ENCODE results near the gene PSMC3IP. TPM values are rescaled to one million over a fixed set of nuclear protein-coding genes. Genes with fewer than 3 reads are reported as not detected.

The PSMC3IP gene
- total RNA-seq, 1 experiment from 2014 or later: 25.2 TPM

DNA sequence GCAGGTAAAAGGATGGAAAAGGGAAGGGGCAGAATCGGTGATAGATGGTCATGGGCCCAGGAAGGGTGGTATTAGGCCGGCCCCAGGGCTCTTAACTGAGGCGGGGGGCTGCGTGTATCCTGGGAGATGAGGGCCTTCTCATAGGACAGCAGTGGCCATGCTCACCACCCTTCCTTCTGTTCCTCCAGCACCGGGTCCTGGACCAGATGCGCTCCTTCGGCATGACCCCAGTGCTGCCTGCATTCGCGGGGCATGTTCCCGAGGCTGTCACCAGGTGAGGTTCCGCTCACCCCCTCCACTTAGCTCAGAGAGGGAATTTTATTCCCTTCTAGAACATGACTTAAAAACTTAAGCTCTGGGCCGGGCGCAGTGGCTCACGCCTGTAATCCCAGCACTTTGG lies 39.0 kb downstream of the PSMC3IP start:
- ChIA-PET CTCF (no interaction called here), POLR2A (no interaction called here)
- no peaks in the 10 kb centered on the region for H3K27me3 ChIP-seq (replicated peaks; ENCODE audit: control insufficient read depth, insufficient read depth, low read length)
- Mint-ChIP-seq H3K9me3 (ENCODE audit: unreplicated experiment) (no peaks in the 10 kb centered on the region), H3K36me3 (ENCODE audit: insufficient read depth, unreplicated experiment) (peaks cover 23% of the 10 kb centered on the region), H3K27me3 (ENCODE audit: insufficient read depth, unreplicated experiment) (no peaks in the 10 kb centered on the region), H3K4me1 (ENCODE audit: low read depth, unreplicated experiment) (peaks cover 27% of the 10 kb centered on the region), H3K27ac (ENCODE audit: unreplicated experiment) (peak overlapping the region; percentile 12), H3K4me3 (ENCODE audit: unreplicated experiment) (no peak overlapping the region)
- intact Hi-C loops (cut with micrococcal nuclease; ENCODE audit: unreplicated experiment): no loop called here
- TF ChIP-seq, protein P1, sequence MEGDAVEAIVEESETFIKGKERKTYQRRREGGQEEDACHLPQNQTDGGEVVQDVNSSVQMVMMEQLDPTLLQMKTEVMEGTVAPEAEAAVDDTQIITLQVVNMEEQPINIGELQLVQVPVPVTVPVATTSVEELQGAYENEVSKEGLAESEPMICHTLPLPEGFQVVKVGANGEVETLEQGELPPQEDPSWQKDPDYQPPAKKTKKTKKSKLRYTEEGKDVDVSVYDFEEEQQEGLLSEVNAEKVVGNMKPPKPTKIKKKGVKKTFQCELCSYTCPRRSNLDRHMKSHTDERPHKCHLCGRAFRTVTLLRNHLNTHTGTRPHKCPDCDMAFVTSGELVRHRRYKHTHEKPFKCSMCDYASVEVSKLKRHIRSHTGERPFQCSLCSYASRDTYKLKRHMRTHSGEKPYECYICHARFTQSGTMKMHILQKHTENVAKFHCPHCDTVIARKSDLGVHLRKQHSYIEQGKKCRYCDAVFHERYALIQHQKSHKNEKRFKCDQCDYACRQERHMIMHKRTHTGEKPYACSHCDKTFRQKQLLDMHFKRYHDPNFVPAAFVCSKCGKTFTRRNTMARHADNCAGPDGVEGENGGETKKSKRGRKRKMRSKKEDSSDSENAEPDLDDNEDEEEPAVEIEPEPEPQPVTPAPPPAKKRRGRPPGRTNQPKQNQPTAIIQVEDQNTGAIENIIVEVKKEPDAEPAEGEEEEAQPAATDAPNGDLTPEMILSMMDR (IDR thresholded peaks at IDR 0.05; ENCODE audit: insufficient read depth in 1 of 2, low read depth in 1 of 2, low read length in 1 of 2, severe bottlenecking in 1 of 2, unreplicated experiment in 1 of 2): no peak
- H3K36me3 ChIP-seq (ENCODE audit: control insufficient read depth, insufficient read depth, low read length): peaks cover 1% of the 10 kb centered on the region; the same call in 1 of the 2 replicates
- H3K9me3 ChIP-seq: no peaks in the 10 kb centered on the region
- no peak overlapping the region for H3K4me3 ChIP-seq (ENCODE audit: low read depth, low read length)
- DNase-seq: no peak
- BruUV-seq (replicated peaks): no TSS peak
- H3K4me1 ChIP-seq: peaks cover 36% of the 10 kb centered on the region

DNA sequence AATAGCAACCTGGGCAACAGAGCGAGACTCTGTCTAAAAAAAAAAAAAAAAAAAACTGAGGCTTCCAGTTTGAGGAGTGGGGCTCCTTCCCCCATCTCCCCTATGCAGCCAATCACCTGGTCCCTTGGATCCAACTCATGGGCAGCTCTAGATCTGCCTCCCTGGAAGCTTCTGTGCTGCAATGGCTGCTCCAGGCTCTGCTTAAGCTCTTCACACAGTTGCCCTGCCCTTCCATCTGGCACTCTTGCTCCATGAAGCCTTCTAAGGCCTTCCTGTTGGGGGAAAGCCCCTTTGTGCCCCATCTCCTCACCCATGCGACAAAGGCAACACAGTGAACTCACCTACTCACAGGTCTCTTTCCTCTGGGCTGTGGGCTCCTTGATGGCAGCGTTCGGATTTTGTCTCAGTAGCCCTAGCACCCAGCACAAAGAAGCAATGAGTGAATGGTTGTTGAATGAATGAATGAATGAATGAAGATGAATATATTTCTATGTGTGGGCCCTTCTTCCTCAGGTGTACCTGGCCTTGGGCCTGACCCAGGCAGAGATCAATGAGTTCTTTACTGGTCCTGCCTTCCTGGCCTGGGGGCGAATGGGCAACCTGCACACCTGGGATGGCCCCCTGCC lies 39.6 kb downstream of the PSMC3IP start:
- Mint-ChIP-seq H3K9me3 (ENCODE audit: unreplicated experiment) (no peaks in the 10 kb centered on the region), H3K4me3 (ENCODE audit: unreplicated experiment) (peak overlapping the region; percentile 42), H3K27ac (ENCODE audit: unreplicated experiment) (peak overlapping the region; percentile 12), H3K36me3 (ENCODE audit: insufficient read depth, unreplicated experiment) (peaks cover 17% of the 10 kb centered on the region), H3K27me3 (ENCODE audit: insufficient read depth, unreplicated experiment) (no peaks in the 10 kb centered on the region), H3K4me1 (ENCODE audit: low read depth, unreplicated experiment) (peaks cover 32% of the 10 kb centered on the region)
- TF ChIP-seq, protein P1 (IDR thresholded peaks at IDR 0.05; ENCODE audit: insufficient read depth in 1 of 2, low read depth in 1 of 2, low read length in 1 of 2, severe bottlenecking in 1 of 2, unreplicated experiment in 1 of 2): no peak
- peaks cover 36% of the 10 kb centered on the region for H3K4me1 ChIP-seq
- POLR2A ChIA-PET: no interaction called here
- no peaks in the 10 kb centered on the region for H3K27me3 ChIP-seq (replicated peaks; ENCODE audit: control insufficient read depth, insufficient read depth, low read length)
- no peak overlapping the region for H3K4me3 ChIP-seq (ENCODE audit: low read depth, low read length)
- CTCF ChIA-PET: no interaction called here
- DNase-seq: no peak
- intact Hi-C loops (cut with micrococcal nuclease; ENCODE audit: unreplicated experiment): no loop called here
- H3K36me3 ChIP-seq (ENCODE audit: control insufficient read depth, insufficient read depth, low read length): no peaks in the 10 kb centered on the region
- TSS peak; percentile 16 for BruUV-seq (replicated peaks)
- H3K9me3 ChIP-seq: no peaks in the 10 kb centered on the region

DNA sequence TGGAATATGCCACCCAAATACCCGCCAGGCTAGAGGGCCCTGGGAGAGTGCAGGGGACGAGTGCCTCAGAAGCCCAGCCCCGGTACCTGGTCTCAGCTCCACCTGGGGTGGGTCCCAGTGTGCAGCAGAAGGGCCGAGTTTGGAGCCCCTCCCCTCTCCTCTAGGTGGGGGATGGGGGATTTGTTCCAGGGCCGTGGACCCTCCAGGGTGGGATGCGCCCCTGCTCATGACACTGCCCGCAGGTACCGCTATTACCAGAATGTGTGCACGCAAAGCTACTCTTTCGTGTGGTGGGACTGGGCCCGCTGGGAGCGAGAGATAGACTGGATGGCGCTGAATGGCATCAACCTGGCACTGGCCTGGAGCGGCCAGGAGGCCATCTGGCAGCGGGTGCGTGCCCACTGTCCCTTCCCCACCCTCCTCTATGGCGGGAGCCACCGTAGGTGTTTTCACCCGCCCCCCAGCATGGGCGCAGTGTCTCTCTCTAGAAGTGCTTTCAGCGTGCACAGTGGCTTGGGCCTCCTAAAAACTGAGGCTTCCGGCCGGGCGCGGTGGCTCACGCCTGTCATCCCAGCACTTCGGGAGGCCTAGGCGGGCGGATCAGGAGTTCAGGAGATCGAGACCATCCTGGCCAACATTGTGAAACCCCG lies 40.2 kb downstream of the PSMC3IP start:
- no TSS peak for BruUV-seq (replicated peaks)
- H3K36me3 ChIP-seq (ENCODE audit: control insufficient read depth, insufficient read depth, low read length): no peaks in the 10 kb centered on the region
- CTCF ChIA-PET: interaction anchor here (1.5 kb wide), 1 partner anchor 41 kb away, joined by 12 read pairs; the partner anchor contains the start of gene PSMC3IP
- no peaks in the 10 kb centered on the region for H3K27me3 Mint-ChIP-seq (ENCODE audit: insufficient read depth, unreplicated experiment)
- peaks cover 33% of the 10 kb centered on the region for H3K4me1 ChIP-seq
- H3K27me3 ChIP-seq (replicated peaks; ENCODE audit: control insufficient read depth, insufficient read depth, low read length): no peaks in the 10 kb centered on the region
- peaks cover 32% of the 10 kb centered on the region for H3K4me1 Mint-ChIP-seq (ENCODE audit: low read depth, unreplicated experiment)
- no peak for DNase-seq
- peak overlapping the region; percentile 72 for H3K4me3 Mint-ChIP-seq (ENCODE audit: unreplicated experiment)
- H3K36me3 Mint-ChIP-seq (ENCODE audit: insufficient read depth, unreplicated experiment): peaks cover 14% of the 10 kb centered on the region
- no peaks in the 10 kb centered on the region for H3K9me3 ChIP-seq
- TF ChIP-seq, protein P1 (IDR thresholded peaks at IDR 0.05; ENCODE audit: insufficient read depth in 1 of 2, low read depth in 1 of 2, low read length in 1 of 2, severe bottlenecking in 1 of 2, unreplicated experiment in 1 of 2): no peak
- peak overlapping the region; percentile 50 for H3K4me3 ChIP-seq (ENCODE audit: low read depth, low read length)
- no peaks in the 10 kb centered on the region for H3K9me3 Mint-ChIP-seq (ENCODE audit: unreplicated experiment)
- intact Hi-C loops (cut with micrococcal nuclease; ENCODE audit: unreplicated experiment): no loop called here
- peak overlapping the region; percentile 12 for H3K27ac Mint-ChIP-seq (ENCODE audit: unreplicated experiment)
- POLR2A ChIA-PET: interaction anchor here (1.0 to 2.0 kb wide), 3 partner anchors 17 to 778 kb away, joined by 3 to 23 read pairs (median 10); partner anchors contain the start of gene PSMC3IP
